Fibroblast of villous mesenchyme (primary cell): ENCODE measurements around the gene C2CD3. TPM values are rescaled to one million over a fixed set of nuclear protein-coding genes. Genes with fewer than 3 reads are reported as not detected.

Experiments
- DNase-seq: peaks from one replicate; pipeline ENCODE4 v3.0.0-alpha.2; 2010; ENCODE audit warnings: low read depth
- H3K4me3 ChIP-seq: 2 replicates; pipeline ENCODE4 v1.5.1; 2011; ENCODE audit warnings: low read depth, mild to moderate bottlenecking, low read length
- total RNA-seq: library from RNA; depleted of rRNA; stranded (reverse); fragments of >200 nt; gene quantifications from 2 replicates; pipeline ENCODE4 v1.2.3, GENCODE V29; 2012
- TF ChIP-seq, protein P1 (sequence below): IDR thresholded peaks from 2 replicates; pipeline ENCODE4 v1.5.1; 2012; ENCODE audit warnings: low read depth, mild to moderate bottlenecking, low read length; ENCODE audit not compliant: insufficient read depth

C2CD3 gene
- total RNA-seq, 1 donor = 54.4 TPM

DNA sequence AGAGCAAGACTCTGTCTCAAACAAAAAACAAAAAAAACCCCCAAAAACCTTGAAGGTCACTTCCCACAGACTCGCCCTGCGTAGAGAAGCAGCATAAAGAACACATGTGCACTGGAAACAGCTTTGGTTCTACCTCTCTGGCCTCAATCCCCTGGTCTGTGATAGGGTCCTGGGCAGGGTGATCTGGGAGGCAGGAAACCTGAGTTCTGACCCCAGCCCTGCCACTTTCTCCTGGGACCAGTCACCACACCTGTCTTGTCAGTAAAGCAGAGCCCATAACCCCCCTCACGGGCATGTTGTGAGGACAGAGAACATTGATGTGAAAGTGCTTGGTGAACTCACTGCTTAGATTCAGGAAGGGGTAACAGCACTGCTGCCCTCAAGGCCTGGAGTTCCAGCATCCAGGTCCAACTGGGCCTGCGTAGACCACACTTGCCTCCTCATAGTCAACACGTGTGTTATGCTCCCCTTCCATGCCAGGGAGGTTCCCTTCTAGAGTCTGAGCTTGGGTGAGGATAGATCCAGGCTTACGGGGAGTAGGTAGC lies 199.6 kb downstream of the C2CD3 start:
- no peak overlapping the region for H3K4me3 ChIP-seq
- DNase-seq = no peak
- TF ChIP-seq, protein P1, sequence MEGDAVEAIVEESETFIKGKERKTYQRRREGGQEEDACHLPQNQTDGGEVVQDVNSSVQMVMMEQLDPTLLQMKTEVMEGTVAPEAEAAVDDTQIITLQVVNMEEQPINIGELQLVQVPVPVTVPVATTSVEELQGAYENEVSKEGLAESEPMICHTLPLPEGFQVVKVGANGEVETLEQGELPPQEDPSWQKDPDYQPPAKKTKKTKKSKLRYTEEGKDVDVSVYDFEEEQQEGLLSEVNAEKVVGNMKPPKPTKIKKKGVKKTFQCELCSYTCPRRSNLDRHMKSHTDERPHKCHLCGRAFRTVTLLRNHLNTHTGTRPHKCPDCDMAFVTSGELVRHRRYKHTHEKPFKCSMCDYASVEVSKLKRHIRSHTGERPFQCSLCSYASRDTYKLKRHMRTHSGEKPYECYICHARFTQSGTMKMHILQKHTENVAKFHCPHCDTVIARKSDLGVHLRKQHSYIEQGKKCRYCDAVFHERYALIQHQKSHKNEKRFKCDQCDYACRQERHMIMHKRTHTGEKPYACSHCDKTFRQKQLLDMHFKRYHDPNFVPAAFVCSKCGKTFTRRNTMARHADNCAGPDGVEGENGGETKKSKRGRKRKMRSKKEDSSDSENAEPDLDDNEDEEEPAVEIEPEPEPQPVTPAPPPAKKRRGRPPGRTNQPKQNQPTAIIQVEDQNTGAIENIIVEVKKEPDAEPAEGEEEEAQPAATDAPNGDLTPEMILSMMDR = no peak

GRCh38 chr11:73969991-73970800 lies 200.6 kb downstream of the C2CD3 start:
- H3K4me3 ChIP-seq = no peak overlapping the region
- TF ChIP-seq, protein P1 = no peak
- DNase-seq = no peak

GRCh38 chr11:73969091-73969490 lies 201.7 kb downstream of the C2CD3 start:
- H3K4me3 ChIP-seq = no peak overlapping the region
- TF ChIP-seq, protein P1 = no peak
- DNase-seq = no peak

DNA sequence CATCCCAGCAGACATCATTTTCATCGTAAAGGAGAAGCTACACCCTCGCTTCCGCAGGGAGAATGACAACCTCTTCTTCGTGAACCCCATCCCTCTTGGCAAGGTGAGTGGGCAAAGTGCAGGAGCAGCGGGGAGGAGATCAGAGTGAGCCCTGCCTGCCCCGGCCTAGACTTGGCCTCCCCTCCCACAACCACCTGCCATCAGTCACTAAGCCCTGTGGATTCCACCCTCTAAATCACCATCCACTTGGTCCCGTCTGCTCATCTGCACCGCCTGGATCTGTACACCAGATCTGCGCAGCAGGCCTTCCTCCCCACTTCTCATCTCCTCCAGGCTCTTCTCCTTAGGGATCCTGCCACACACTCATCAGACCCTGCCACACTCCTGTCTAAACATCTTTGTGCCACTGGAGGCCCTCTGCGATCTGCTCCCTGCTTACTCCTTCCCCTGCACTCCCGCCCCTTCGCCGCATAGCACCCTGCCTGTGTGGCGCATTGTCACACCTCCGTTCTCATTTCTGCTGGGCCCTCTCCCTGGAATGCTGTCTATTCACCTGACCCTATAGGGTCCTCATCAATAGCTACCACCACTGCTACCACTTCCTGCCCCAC lies 202.3 kb downstream of the C2CD3 start:
- no peak overlapping the region for H3K4me3 ChIP-seq
- TF ChIP-seq, protein P1 = no peak
- no peak for DNase-seq

GRCh38 chr11:73965764-73966121 lies 205.1 kb downstream of the C2CD3 start:
- TF ChIP-seq, protein P1 = no peak
- no peak overlapping the region for H3K4me3 ChIP-seq
- DNase-seq = no peak

DNA sequence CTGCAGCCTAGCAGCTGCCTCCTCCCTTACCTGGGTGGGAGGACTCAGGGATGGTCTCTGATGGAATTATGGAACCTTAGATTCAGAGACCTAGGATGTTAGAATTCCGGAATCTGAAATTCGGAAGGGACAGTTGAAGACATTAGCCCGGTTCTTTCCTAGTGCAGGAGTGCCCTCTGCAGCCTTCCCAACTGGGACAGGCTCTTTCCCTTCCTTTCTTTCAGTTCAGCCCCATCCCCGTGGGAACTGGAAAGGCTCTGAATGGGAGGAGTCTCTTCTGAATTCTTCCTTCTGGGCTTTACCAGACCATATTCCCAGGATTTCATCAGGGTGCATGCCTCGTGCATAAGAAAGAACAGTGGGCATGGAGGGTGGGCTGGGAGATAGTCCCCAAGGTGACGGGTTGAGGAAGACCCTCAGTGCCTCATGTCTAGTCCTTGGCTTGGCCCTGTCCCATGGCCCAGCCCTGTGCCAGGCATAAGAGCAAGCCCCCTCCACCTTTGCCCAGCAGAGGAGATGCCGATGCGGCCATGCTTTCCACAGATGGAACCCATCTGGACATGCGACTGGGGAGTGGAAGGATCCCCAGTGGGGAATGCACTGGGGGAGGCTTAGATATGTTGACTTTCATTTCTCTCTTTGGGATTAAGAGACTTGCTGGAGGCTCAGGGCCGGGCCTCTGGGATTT lies 205.6 kb downstream of the C2CD3 start:
- DNase-seq = peak; percentile 57
- H3K4me3 ChIP-seq = no peak overlapping the region
- TF ChIP-seq, protein P1 = no peak
